ENCODE data around the gene GABRR3. TPM values are rescaled to one million over a fixed set of nuclear protein-coding genes. Genes with fewer than 3 reads are reported as not detected.

GABRR3 gene
- total RNA-seq, 1 experiment from 2014 or later: not detected

GRCh38 chr3:97960993-97961766 is 73.9 kb downstream of the GABRR3 start:
- CTCF ChIA-PET: interaction anchor here (1.2 kb wide), 1 partner anchor 61 kb away, joined by 5 read pairs; no protein-coding TSS in a partner anchor
- no peaks in the 10 kb centered on the region for H3K36me3 Mint-ChIP-seq (ENCODE audit: insufficient read depth, unreplicated experiment)

GRCh38 chr3:97960551-97960950 is 74.6 kb downstream of the GABRR3 start:
- intact Hi-C loops (cut with micrococcal nuclease; ENCODE audit: unreplicated experiment): no loop called here
- Mint-ChIP-seq H3K36me3 (ENCODE audit: insufficient read depth, unreplicated experiment) (no peaks in the 10 kb centered on the region), H3K4me3 (ENCODE audit: low read depth, unreplicated experiment) (no peak overlapping the region), H3K27me3 (ENCODE audit: unreplicated experiment) (no peaks in the 10 kb centered on the region), H3K27ac (ENCODE audit: unreplicated experiment) (no peak overlapping the region), H3K9me3 (ENCODE audit: low read depth, unreplicated experiment) (no peaks in the 10 kb centered on the region), H3K4me1 (ENCODE audit: low read depth, unreplicated experiment) (peaks cover 14% of the 10 kb centered on the region)
- BruUV-seq (replicated peaks): no TSS peak
- no peak for TF ChIP-seq CTCF (IDR thresholded peaks at IDR 0.05; ENCODE audit: unreplicated experiment)
- DNase-seq: no peak
- CTCF ChIA-PET: interaction anchor here (1.2 kb wide), 1 partner anchor 61 kb away, joined by 5 read pairs; no protein-coding TSS in a partner anchor

More at GRCh38 chr3:97960993-97961766, 73.9 kb downstream of the GABRR3 start:
- no TSS peak for BruUV-seq (replicated peaks)
- H3K27me3 Mint-ChIP-seq (ENCODE audit: unreplicated experiment): no peaks in the 10 kb centered on the region
- H3K9me3 Mint-ChIP-seq (ENCODE audit: low read depth, unreplicated experiment): no peaks in the 10 kb centered on the region
- H3K4me3 Mint-ChIP-seq (ENCODE audit: low read depth, unreplicated experiment): no peak overlapping the region
- no peak overlapping the region for H3K27ac Mint-ChIP-seq (ENCODE audit: unreplicated experiment)
- no peak for TF ChIP-seq CTCF (IDR thresholded peaks at IDR 0.05; ENCODE audit: unreplicated experiment)
- intact Hi-C loops (cut with micrococcal nuclease; ENCODE audit: unreplicated experiment): no loop called here
- no peak for DNase-seq
- peaks cover 14% of the 10 kb centered on the region for H3K4me1 Mint-ChIP-seq (ENCODE audit: low read depth, unreplicated experiment)

- TF ChIP-seq CTCF (IDR thresholded peaks at IDR 0.05; ENCODE audit: unreplicated experiment): no peak
- DNase-seq: no peak
- H3K4me1 Mint-ChIP-seq (ENCODE audit: low read depth, unreplicated experiment): peaks cover 14% of the 10 kb centered on the region
- CTCF ChIA-PET: no interaction called here
- H3K36me3 Mint-ChIP-seq (ENCODE audit: insufficient read depth, unreplicated experiment): no peaks in the 10 kb centered on the region
- H3K27ac Mint-ChIP-seq (ENCODE audit: unreplicated experiment): no peak overlapping the region
- H3K4me3 Mint-ChIP-seq (ENCODE audit: low read depth, unreplicated experiment): no peak overlapping the region
- no peaks in the 10 kb centered on the region for H3K27me3 Mint-ChIP-seq (ENCODE audit: unreplicated experiment)
- no peaks in the 10 kb centered on the region for H3K9me3 Mint-ChIP-seq (ENCODE audit: low read depth, unreplicated experiment)
- intact Hi-C loops (cut with micrococcal nuclease; ENCODE audit: unreplicated experiment): no loop called here
- no TSS peak for BruUV-seq (replicated peaks)
Measured at GRCh38 chr3:97959872-97960271, 75.2 kb downstream of the GABRR3 start.

- DNase-seq: no peak
- intact Hi-C loops (cut with micrococcal nuclease; ENCODE audit: unreplicated experiment): no loop called here
Measured at GRCh38 chr3:97958796-97959195, 76.3 kb downstream of the GABRR3 start.

More at GRCh38 chr3:97958796-97959195, 76.3 kb downstream of the GABRR3 start:
- peaks cover 14% of the 10 kb centered on the region for H3K4me1 Mint-ChIP-seq (ENCODE audit: low read depth, unreplicated experiment)
- no peaks in the 10 kb centered on the region for H3K36me3 Mint-ChIP-seq (ENCODE audit: insufficient read depth, unreplicated experiment)
- H3K4me3 Mint-ChIP-seq (ENCODE audit: low read depth, unreplicated experiment): no peak overlapping the region
- H3K9me3 Mint-ChIP-seq (ENCODE audit: low read depth, unreplicated experiment): no peaks in the 10 kb centered on the region
- no peak overlapping the region for H3K27ac Mint-ChIP-seq (ENCODE audit: unreplicated experiment)
- no peaks in the 10 kb centered on the region for H3K27me3 Mint-ChIP-seq (ENCODE audit: unreplicated experiment)
- CTCF ChIA-PET: no interaction called here
- no TSS peak for BruUV-seq (replicated peaks)
- TF ChIP-seq CTCF (IDR thresholded peaks at IDR 0.05; ENCODE audit: unreplicated experiment): no peak

Data from Calu3 (cell line).